ENCODE measurements around the gene NNAT. TPM values are rescaled to one million over a fixed set of nuclear protein-coding genes. Genes with fewer than 3 reads are reported as not detected.

Gene NNAT
- total RNA-seq, 1 experiment from 2014 or later: not detected

DNA sequence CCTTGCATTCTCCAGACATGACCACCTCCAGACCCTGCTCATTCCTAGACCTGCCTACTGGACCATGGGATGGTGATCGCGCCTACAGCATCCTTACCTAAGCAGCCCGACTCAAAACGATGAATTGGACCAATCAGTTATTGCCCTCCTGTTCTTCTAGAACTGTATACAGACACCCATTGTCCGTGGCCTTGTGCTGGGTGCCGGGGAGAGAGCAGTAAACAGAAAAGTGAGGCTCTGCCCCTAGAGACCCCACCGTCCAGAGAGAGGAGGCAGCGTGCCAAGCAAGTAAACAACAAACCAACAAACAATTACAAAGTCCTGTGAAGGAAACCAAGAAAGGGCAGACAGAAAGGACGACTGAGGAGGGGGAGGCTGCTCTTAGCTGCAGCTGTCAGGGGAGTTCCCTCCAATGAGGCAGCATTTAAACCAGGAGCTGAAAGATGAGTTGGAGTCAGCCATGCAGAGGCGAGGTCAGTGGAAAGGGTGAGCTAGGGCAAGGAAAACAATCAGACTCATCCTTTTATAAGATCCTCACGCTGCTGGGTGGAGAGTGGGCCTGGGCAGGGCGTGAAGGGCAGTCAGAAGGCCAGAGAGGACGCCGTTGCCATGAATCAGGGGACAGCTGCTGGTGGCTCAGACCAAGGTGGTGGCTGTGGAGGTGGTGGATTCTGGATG, 44.2 kb downstream of the NNAT start:
- DNase-seq: no peak
- Histone ChIP-seq H3K4me3 (no peak overlapping the region), H3K36me3 (no peaks in the 10 kb centered on the region), H3K27me3 (peaks cover 67% of the 10 kb centered on the region), H3K9me3 (no peaks in the 10 kb centered on the region)

DNA sequence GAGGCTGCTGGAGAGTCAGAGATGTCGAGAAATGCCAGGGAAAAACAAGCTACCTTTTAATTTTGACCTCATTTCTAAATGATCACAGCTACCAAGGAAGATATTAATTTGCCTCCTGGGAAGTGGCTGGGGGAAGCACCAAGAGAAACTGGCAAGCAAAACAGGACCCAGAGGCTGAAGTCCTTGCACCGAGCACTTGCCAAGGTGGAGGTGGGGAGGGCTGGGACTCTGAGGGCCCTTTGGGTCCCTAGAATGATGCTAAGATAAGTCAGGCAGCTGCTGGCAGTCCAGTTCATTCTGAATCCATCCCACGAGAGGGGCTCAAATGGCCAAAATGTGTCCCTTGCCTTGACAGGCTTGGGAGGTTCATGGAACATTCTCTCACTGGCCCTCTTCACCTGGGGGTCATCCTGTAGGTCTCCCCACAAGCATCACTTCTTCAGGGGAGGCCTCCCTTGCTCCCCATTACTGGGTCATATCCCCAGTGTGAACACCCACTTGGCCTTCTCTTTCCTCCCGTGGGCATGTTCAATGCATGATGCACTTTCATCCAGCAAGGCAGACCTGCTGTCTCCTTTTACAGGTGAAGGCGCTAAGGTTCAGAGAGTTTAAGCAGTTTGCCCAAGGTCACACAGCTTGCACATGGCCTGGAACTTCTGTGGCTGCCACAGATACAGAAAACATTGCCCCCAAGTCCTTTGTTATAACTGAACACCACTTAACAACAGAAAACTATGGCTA, 45.7 kb downstream of the NNAT start:
- H3K27me3 ChIP-seq: peaks cover 72% of the 10 kb centered on the region
- DNase-seq: no peak
- no peak overlapping the region for H3K4me3 ChIP-seq
- no peaks in the 10 kb centered on the region for H3K9me3 ChIP-seq
- no peaks in the 10 kb centered on the region for H3K36me3 ChIP-seq

DNA sequence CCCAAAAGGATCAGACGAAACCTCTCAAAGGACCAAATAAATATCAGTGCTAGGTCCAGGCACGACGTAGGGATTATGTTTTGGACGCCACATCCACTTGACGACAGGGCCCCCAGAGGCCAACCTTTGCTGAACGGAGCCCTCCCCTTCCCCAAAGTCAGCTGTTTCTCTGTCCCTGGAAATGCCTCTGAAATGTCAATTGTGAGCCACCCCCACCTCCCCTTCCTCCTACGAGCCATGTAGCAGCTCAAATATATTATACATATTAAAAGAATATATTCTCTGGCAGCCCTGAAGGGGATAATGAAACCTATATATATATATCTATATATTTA, 46.2 kb downstream of the NNAT start:
- Histone ChIP-seq H3K27me3 (peaks cover 68% of the 10 kb centered on the region), H3K4me3 (no peak overlapping the region), H3K9me3 (no peaks in the 10 kb centered on the region), H3K36me3 (no peaks in the 10 kb centered on the region)
- no peak for DNase-seq

DNA sequence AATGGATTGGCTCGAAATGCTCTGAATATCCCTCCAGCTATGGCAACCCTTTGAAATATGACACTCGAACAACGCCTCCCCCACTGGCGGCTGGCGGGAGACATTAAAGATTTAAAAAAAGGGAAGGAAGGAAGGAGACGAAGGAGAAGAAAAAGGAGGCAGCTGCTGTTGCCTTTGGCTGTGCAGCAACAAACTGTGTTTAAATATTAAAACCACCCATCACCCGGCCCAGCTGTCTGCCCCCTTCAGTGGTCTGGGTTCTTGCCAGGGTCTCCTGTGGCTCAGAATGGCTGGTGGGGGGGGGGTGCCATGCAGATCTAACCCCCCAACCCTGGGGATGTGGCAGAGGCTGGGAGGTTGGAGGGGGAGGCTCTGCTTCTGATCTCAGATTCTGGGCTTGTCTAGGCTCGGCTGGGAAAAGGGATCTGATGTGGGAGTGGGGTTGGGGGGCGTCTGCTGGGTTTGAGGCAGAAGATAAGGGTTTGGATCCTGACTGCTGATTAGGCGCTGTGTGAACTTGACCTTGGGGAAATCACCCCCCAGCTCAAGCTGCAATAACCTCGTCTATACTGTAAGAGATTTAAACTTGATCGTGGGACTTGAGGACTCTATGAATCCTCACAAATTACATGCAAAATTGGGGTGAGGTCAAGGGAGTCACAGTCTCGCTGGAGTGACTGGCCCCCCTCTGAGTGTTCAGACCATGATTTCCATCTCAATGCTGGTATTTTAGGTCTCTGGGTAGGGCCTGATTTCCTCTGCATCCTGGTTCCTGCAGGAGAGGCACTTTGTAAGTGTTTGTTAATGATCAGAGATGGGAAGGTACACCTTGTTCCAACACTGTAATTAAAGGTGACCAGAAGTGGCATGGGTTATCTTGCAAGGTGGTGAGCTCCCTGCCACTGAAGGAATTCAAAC, 46.9 kb downstream of the NNAT start:
- Histone ChIP-seq H3K4me3 (no peak overlapping the region), H3K9me3 (no peaks in the 10 kb centered on the region), H3K27me3 (peaks cover 66% of the 10 kb centered on the region), H3K36me3 (no peaks in the 10 kb centered on the region)
- DNase-seq: no peak

DNA sequence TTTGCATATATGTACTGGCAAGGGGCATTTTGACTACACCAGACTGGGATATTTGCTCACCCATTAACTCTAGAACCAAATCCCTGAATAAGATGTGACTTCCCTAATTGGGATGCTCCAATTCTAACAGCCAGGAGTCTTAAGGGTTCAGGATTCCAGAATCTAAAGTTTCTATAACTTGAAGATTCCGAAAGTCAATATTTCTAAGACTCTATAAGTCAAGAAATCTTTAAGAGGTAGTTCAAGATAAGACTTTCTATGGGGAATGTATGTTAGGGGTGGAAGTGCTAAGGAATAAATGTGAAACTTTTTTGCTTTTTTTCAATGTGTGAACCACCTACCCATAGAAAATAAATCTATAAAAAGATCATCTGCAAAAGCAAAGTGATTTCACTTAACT, 49.4 kb downstream of the NNAT start:
- Histone ChIP-seq H3K27me3 (peaks cover 55% of the 10 kb centered on the region), H3K9me3 (no peaks in the 10 kb centered on the region), H3K36me3 (no peaks in the 10 kb centered on the region), H3K4me3 (no peak overlapping the region)
- DNase-seq: no peak

DNA sequence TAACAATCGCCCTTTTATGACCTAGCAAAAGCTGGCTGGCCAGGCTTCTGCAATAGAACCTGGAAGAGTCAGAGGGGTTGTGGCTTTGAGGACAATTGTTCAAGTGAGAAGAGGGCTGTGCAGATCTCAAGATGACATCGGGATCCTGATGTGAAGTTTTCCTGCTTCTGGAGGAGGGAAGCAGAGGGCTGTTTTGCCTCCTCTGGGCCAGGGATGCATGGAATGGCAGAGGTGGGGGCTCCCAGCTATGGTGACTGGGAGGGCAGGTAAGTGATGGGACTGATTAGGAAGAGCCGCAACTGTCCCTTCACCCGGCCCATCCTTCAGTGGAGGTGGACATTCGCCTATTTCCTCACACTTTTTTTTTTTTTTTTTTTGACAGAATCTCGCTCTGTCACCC, 50.0 kb downstream of the NNAT start:
- H3K27me3 ChIP-seq: peaks cover 53% of the 10 kb centered on the region
- no peaks in the 10 kb centered on the region for H3K9me3 ChIP-seq
- no peak overlapping the region for H3K4me3 ChIP-seq
- H3K36me3 ChIP-seq: no peaks in the 10 kb centered on the region
- no peak for DNase-seq

Other genes with a start within 250 kb of the NNAT start
- gene MANBAL, start 231.6 kb upstream of the NNAT start, total RNA-seq (2014; rRNA removed; shearing (Covaris generic); ENCODE audit: low replicate concordance): 72.7 and 107 TPM in 2 replicates
- gene SRC, start 175.1 kb upstream of the NNAT start, total RNA-seq (2014; rRNA removed; shearing (Covaris generic); ENCODE audit: low replicate concordance): 25.4 and 33.0 TPM in 2 replicates
- gene BLCAP, start 6.6 kb downstream of the NNAT start, total RNA-seq (2014; rRNA removed; shearing (Covaris generic); ENCODE audit: low replicate concordance): 23.6 and 26.6 TPM in 2 replicates
- 44.9 and 49.3 TPM in 2 replicates for gene CTNNBL1, start 172.8 kb downstream of the NNAT start, total RNA-seq (2014; rRNA removed; shearing (Covaris generic); ENCODE audit: low replicate concordance)

Data from MG63 (cell line).